SK-N-SH (cell line): Measurements from ENCODE around the gene CCDC167. TPM values are rescaled to one million over a fixed set of nuclear protein-coding genes. Genes with fewer than 3 reads are reported as not detected.

Experiments used
- CTCF ChIA-PET: fragments of 300-600, 350-600 bp; formaldehyde crosslinking; extraction: SDS; loops from one replicate; lab custom pipeline; 2021; lab: Yijun Ruan, JAX
- POLR2A ChIA-PET: fragments of 350-600 bp; sonication (Branson Sonifier 250); formaldehyde crosslinking; extraction: SDS; loops from one replicate; lab custom pipeline; 2020; ENCODE audit warnings: antibody characterized with exemption, inconsistent platforms; lab: Yijun Ruan, JAX
- DNase-seq: peaks from one replicate; pipeline ENCODE4 v3.0.0; 2012
- H2AFZ ChIP-seq: fragments of 200-600 bp; sonication (generic); 2 replicates; pipeline ENCODE4 v1.8.1; 2016; ENCODE audit warnings: antibody characterized with exemption, mild to moderate bottlenecking, low read depth
- H3F3A ChIP-seq: fragments of 200-600 bp; sonication (generic); replicated peaks from 2 replicates; pipeline ENCODE3; 2016; ENCODE audit warnings: antibody characterized with exemption, mild to moderate bottlenecking; ENCODE audit not compliant: insufficient read depth
- H3K27ac ChIP-seq, 2 experiments: fragments of 200-500 bp in 1 of 2; fragments of 200-600 bp in 1 of 2; sonication (Bioruptor generic) in 1 of 2; sonication (generic), shearing (Covaris generic) in 1 of 2; 2 replicates each; pipeline versions ENCODE4 v1.5.1 to v1.6.1; 2014 to 2016; ENCODE audit warnings: low read depth in 2 of 2, inconsistent platforms in 1 of 2, low read length in 1 of 2, mild to moderate bottlenecking in 1 of 2, mixed read lengths in 1 of 2
- H3K27me3 ChIP-seq: fragments of 200-600 bp; sonication (generic), shearing (Covaris generic); 2 replicates; pipeline ENCODE4 v1.6.1; 2016; ENCODE audit warnings: mixed run types; ENCODE audit not compliant: insufficient read depth
- H3K36me3 ChIP-seq, 2 experiments: fragments of 200-500 bp in 1 of 2; fragments of 200-600 bp in 1 of 2; sonication (Bioruptor generic) in 1 of 2; sonication (generic) in 1 of 2; replicated peaks in 1 of 2; 2 replicates each; pipeline versions ENCODE3 to v1.5.1; 2014 to 2016; ENCODE audit warnings: low read length in 1 of 2, mild to moderate bottlenecking in 1 of 2; ENCODE audit not compliant: insufficient read depth in 2 of 2, control insufficient read depth in 1 of 2
- H3K4me1 ChIP-seq, 2 experiments: fragments of 200-500 bp in 1 of 2; fragments of 200-600 bp in 1 of 2; sonication (Bioruptor generic) in 1 of 2; sonication (generic), shearing (Covaris generic) in 1 of 2; 2 replicates each; pipeline versions ENCODE4 v1.5.1 to v1.6.1; 2014 to 2016; ENCODE audit warnings: low read depth in 1 of 2, low read length in 1 of 2, mixed run types in 1 of 2; ENCODE audit not compliant: insufficient read depth in 2 of 2, control insufficient read depth in 1 of 2
- H3K4me2 ChIP-seq: fragments of 200-600 bp; sonication (generic), shearing (Covaris generic); 2 replicates; pipeline ENCODE4 v1.6.1; 2017; ENCODE audit warnings: mixed run types
- H3K4me3 ChIP-seq, 2 experiments: fragments of 200-500 bp in 1 of 2; fragments of 200-600 bp in 1 of 2; sonication (Bioruptor generic) in 1 of 2; sonication (generic), shearing (Covaris generic) in 1 of 2; 2 replicates each; pipeline versions ENCODE4 v1.5.1 to v1.8.1; 2014 to 2016; ENCODE audit warnings: low read depth in 2 of 2, inconsistent platforms in 1 of 2, low read length in 1 of 2, mild to moderate bottlenecking in 1 of 2, mixed read lengths in 1 of 2, moderate library complexity in 1 of 2
- H3K79me2 ChIP-seq: fragments of 200-600 bp; sonication (generic); 2 replicates; pipeline ENCODE4 v1.8.1; 2017; ENCODE audit warnings: mild to moderate bottlenecking; ENCODE audit not compliant: insufficient read depth
- H3K9ac ChIP-seq: fragments of 200-600 bp; sonication (generic); 2 replicates; pipeline ENCODE4 v1.6.1; 2017; ENCODE audit warnings: mixed run types
- H3K9me2 ChIP-seq: fragments of 200-600 bp; sonication (generic); 2 replicates; pipeline ENCODE4 v1.6.1; 2017; ENCODE audit warnings: mixed run types
- H3K9me3 ChIP-seq: fragments of 200-600 bp; sonication (generic); 2 replicates; pipeline ENCODE4 v1.6.1; 2017; ENCODE audit warnings: mixed run types, mild to moderate bottlenecking, moderate library complexity
- H4K20me1 ChIP-seq: fragments of 200-600 bp; sonication (generic); 2 replicates; pipeline ENCODE4 v1.6.1; 2017; ENCODE audit warnings: mild to moderate bottlenecking, mixed run types; ENCODE audit not compliant: insufficient read depth
- EZH2phosphoT487 ChIP-seq: fragments of 200-600 bp; sonication (generic); IDR thresholded peaks from 2 replicates; pipeline ENCODE4 v1.6.1; 2017; ENCODE audit warnings: low read depth, mixed run types, mild to moderate bottlenecking, antibody characterized with exemption, moderate library complexity, borderline replicate concordance
- NRF1 ChIP-seq: IDR thresholded peaks from 2 replicates; pipeline ENCODE4 v1.6.1; 2012; ENCODE audit warnings: low read depth, mild to moderate bottlenecking, low read length
- RAD21 ChIP-seq: IDR thresholded peaks from 2 replicates; pipeline ENCODE4 v1.6.1; 2012; ENCODE audit warnings: mild to moderate bottlenecking, low read length
- RCOR1 ChIP-seq: fragments of 150-350 bp; IDR thresholded peaks from 2 replicates; pipeline ENCODE4 v1.6.1; 2017; ENCODE audit warnings: antibody characterized with exemption, low read length
- RXRA ChIP-seq: IDR thresholded peaks from 2 replicates; pipeline ENCODE4 v1.4.0; 2012; ENCODE audit warnings: low read depth, mild to moderate bottlenecking, borderline replicate concordance
- SMC3 ChIP-seq: IDR thresholded peaks from 2 replicates; pipeline ENCODE4 v1.6.1; 2012; ENCODE audit warnings: low read depth, low read length, improper control_type of control experiment
- TEAD4 ChIP-seq: IDR thresholded peaks from 2 replicates; pipeline ENCODE4 v1.4.0; 2012; ENCODE audit warnings: mild to moderate bottlenecking, borderline replicate concordance; ENCODE audit not compliant: insufficient read depth
- WGBS: methylation state at CpG from one replicate; pipeline ENCODE4 v1.1.6; 2017; ENCODE audit warnings: low lambda C conversion rate; 5-methylcytosine and 5-hydroxymethylcytosine counted together
- polyA plus RNA-seq, 3 experiments: library from polyadenylated mRNA; depleted of rRNA; stranded (reverse); fragments of >200 nt; gene quantifications; 2 replicates each; pipeline ENCODE4 v1.2.3, GENCODE V29; 2012
- TF ChIP-seq, protein P1 (sequence below): fragments of 150-350 bp; IDR thresholded peaks from 2 replicates; pipeline ENCODE4 v1.6.1; 2016; ENCODE audit warnings: mild to moderate bottlenecking, low read depth, low read length
- TF ChIP-seq, protein P2 (sequence below): IDR thresholded peaks from 2 replicates; pipeline ENCODE4 v1.4.0; 2012; ENCODE audit warnings: low read depth, borderline replicate concordance
- TF ChIP-seq, protein P3 (sequence below): IDR thresholded peaks from 2 replicates; pipeline ENCODE4 v1.4.0; 2012; ENCODE audit warnings: low read depth, borderline replicate concordance

CCDC167 gene
- polyA plus RNA-seq, 1 of the 3 experiments (the other 2 are of a cell fraction), result 49.1 TPM

DNA sequence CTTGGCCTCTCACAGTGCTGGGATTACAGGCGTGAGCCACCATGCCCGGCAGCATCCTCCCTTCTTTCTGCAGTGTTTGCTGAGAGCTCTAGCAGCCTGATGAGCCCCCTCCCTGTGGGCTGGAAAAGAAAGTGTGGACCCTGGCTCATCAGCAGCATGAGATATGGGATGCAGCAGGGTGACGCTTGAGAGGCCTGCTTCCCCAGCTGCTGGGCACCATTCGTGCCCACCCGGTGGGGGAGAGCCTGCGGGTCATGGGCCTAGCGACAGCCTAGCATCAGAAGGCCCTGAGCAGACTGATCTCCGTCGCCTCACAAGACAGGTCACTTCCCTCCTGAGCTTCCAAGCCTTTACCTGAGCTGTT, 16.0 kb upstream of the CCDC167 start:
- 93% methylated on average over 3 of the region's 9 CpGs for WGBS
- TF ChIP-seq SMC3 (no peak), RXRA (no peak)
- TF ChIP-seq, all 33 proteins: peak for 0
- ChIA-PET CTCF (interaction anchor here (0.7 to 3.1 kb wide), 10 partner anchors 9 to 177 kb away, joined by 3 to 21 read pairs (median 6); no protein-coding TSS in a partner anchor), POLR2A (interaction anchor here (0.8 to 1.8 kb wide), 4 partner anchors 9 to 49 kb away, joined by 3 to 11 read pairs (median 6); no protein-coding TSS in a partner anchor)
- Histone ChIP-seq H3K4me1 (peaks cover 5 to 54% of the 10 kb centered on the region in 2 experiments; a peak in 2 of 4 replicates), H3K9ac (no peak overlapping the region), H2AFZ (no peak overlapping the region), H3K4me3 (no peak overlapping the region), H3K27ac (peak overlapping the region in 1 of 2 experiments; percentile 98; a peak in 2 of 4 replicates), H4K20me1 (no peaks in the 10 kb centered on the region), H3K27me3 (no peaks in the 10 kb centered on the region), H3K4me2 (no peak overlapping the region), H3K79me2 (no peaks in the 10 kb centered on the region), H3K36me3 (no peaks in the 10 kb centered on the region), H3K9me2 (no peaks in the 10 kb centered on the region), H3K9me3 (no peaks in the 10 kb centered on the region), H3F3A (no peaks in the 10 kb centered on the region)
- DNase-seq, result peak; percentile 67

DNA sequence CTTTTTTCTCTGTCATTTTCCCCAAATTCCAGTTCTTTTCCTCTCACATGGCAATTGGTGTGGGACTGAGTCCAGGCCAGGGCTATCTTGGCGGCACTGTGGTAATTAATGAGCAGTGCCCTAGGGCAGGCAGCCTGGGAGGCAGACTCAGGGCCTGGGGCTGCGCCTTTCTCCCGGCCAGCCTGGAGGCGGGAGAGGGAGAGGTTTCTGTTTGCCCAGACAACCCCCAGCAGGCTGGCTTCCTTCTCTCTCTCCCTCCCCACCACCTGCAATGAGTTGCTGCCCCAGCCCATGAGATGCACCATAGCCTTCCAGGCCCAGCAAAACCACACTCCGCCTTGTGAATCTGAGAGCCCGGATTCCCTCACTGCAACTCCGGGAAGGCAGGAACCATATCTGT, 15.1 kb upstream of the CCDC167 start:
- H3K4me2 ChIP-seq, result no peak overlapping the region
- DNase-seq, result no peak

More for the DNA sequence above, 15.1 kb upstream of the CCDC167 start:
- Histone ChIP-seq H3K4me1 (peaks cover 5 to 54% of the 10 kb centered on the region in 2 experiments; a peak in 2 of 4 replicates), H4K20me1 (no peaks in the 10 kb centered on the region), H3K9me3 (no peaks in the 10 kb centered on the region), H3K27ac (peak overlapping the region in 1 of 2 experiments; percentile 98; a peak in 2 of 4 replicates), H3K9me2 (no peaks in the 10 kb centered on the region), H3K9ac (no peak overlapping the region), H3F3A (no peaks in the 10 kb centered on the region), H3K36me3 (no peaks in the 10 kb centered on the region), H3K79me2 (no peaks in the 10 kb centered on the region), H3K4me3 (no peak overlapping the region), H2AFZ (no peak overlapping the region), H3K27me3 (no peaks in the 10 kb centered on the region)
- POLR2A ChIA-PET, result no interaction called here
- CTCF ChIA-PET, result interaction anchor here (0.8 to 1.2 kb wide), 2 partner anchors 30 to 51 kb away, joined by 3 to 5 read pairs; no protein-coding TSS in a partner anchor
- TF ChIP-seq TEAD4 (no peak), SMC3 (no peak), NRF1 (no peak), RAD21 (no peak), RCOR1 (no peak), EZH2phosphoT487 (no peak)
- TF ChIP-seq, protein P1, sequence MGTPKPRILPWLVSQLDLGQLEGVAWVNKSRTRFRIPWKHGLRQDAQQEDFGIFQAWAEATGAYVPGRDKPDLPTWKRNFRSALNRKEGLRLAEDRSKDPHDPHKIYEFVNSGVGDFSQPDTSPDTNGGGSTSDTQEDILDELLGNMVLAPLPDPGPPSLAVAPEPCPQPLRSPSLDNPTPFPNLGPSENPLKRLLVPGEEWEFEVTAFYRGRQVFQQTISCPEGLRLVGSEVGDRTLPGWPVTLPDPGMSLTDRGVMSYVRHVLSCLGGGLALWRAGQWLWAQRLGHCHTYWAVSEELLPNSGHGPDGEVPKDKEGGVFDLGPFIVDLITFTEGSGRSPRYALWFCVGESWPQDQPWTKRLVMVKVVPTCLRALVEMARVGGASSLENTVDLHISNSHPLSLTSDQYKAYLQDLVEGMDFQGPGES, result no peak
- TF ChIP-seq, protein P2, sequence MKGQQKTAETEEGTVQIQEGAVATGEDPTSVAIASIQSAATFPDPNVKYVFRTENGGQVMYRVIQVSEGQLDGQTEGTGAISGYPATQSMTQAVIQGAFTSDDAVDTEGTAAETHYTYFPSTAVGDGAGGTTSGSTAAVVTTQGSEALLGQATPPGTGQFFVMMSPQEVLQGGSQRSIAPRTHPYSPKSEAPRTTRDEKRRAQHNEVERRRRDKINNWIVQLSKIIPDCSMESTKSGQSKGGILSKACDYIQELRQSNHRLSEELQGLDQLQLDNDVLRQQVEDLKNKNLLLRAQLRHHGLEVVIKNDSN, result no peak
- TF ChIP-seq, protein P3, sequence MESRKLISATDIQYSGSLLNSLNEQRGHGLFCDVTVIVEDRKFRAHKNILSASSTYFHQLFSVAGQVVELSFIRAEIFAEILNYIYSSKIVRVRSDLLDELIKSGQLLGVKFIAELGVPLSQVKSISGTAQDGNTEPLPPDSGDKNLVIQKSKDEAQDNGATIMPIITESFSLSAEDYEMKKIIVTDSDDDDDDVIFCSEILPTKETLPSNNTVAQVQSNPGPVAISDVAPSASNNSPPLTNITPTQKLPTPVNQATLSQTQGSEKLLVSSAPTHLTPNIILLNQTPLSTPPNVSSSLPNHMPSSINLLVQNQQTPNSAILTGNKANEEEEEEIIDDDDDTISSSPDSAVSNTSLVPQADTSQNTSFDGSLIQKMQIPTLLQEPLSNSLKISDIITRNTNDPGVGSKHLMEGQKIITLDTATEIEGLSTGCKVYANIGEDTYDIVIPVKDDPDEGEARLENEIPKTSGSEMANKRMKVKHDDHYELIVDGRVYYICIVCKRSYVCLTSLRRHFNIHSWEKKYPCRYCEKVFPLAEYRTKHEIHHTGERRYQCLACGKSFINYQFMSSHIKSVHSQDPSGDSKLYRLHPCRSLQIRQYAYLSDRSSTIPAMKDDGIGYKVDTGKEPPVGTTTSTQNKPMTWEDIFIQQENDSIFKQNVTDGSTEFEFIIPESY, result no peak
- 59% methylated on average over 4 of the region's 7 CpGs for WGBS
